HFF-Myc (cell line): ENCODE data around the gene HYDIN.
"Not testable (repeated sequence)": the region's sequence is repeated elsewhere in the genome, so short reads cannot be mapped to it uniquely, and the experiment has no call there.

Experiments used
- DNase-seq: peaks from one replicate; pipeline ENCODE4 v3.0.0-alpha.2; 2011; ENCODE audit warnings: low read depth; ENCODE audit errors: extremely low read depth
- H3K4me3 ChIP-seq: replicated peaks from 2 replicates; pipeline ENCODE4 v1.5.1; 2011; ENCODE audit warnings: low read depth, mild to moderate bottlenecking, control low read depth, low read length
- CTCF ChIP-seq: IDR thresholded peaks from 2 replicates; pipeline ENCODE4 v1.5.1; 2012; ENCODE audit warnings: mild to moderate bottlenecking, low read depth, low read length, control low read depth; ENCODE audit errors: missing control alignments

HYDIN gene

GRCh38 chr16:71188956-71189712 lies 41.4 kb downstream of the HYDIN start:
- DNase-seq = no peak
- no peak overlapping the region for H3K4me3 ChIP-seq
- TF ChIP-seq CTCF = no peak

GRCh38 chr16:71185347-71185746 lies 45.2 kb downstream of the HYDIN start:
- DNase-seq = no peak
- no peak for TF ChIP-seq CTCF
- no peak overlapping the region for H3K4me3 ChIP-seq

- no peak overlapping the region for H3K4me3 ChIP-seq
- DNase-seq = no peak
- TF ChIP-seq CTCF = no peak
Observed at GRCh38 chr16:71179569-71179968, 51.0 kb downstream of the HYDIN start.

GRCh38 chr16:71172481-71173207 lies 57.9 kb downstream of the HYDIN start:
- no peak for DNase-seq
- no peak for TF ChIP-seq CTCF
- H3K4me3 ChIP-seq = no peak overlapping the region

- not testable (repeated sequence) for H3K4me3 ChIP-seq, DNase-seq
Observed at GRCh38 chr16:71161007-71161406, 69.5 kb downstream of the HYDIN start.

GRCh38 chr16:71157278-71157677 lies 73.2 kb downstream of the HYDIN start:
- not testable (repeated sequence) for DNase-seq, H3K4me3 ChIP-seq

GRCh38 chr16:71153329-71153728 lies 77.2 kb downstream of the HYDIN start:
- DNase-seq, H3K4me3 ChIP-seq: not testable (repeated sequence)

- not testable (repeated sequence) for H3K4me3 ChIP-seq, DNase-seq
Observed at GRCh38 chr16:71151654-71152053, 78.9 kb downstream of the HYDIN start.

- not testable (repeated sequence) for H3K4me3 ChIP-seq, DNase-seq
Observed at GRCh38 chr16:71143246-71143645, 87.3 kb downstream of the HYDIN start.

- not testable (repeated sequence) for H3K4me3 ChIP-seq, DNase-seq
Observed at GRCh38 chr16:71110565-71110964, 120.0 kb downstream of the HYDIN start.

- not testable (repeated sequence) for DNase-seq, H3K4me3 ChIP-seq
Observed at GRCh38 chr16:71109656-71110208, 120.8 kb downstream of the HYDIN start.

GRCh38 chr16:71105881-71106280 lies 124.6 kb downstream of the HYDIN start:
- not testable (repeated sequence) for DNase-seq

GRCh38 chr16:71083573-71083972 lies 146.9 kb downstream of the HYDIN start:
- DNase-seq, H3K4me3 ChIP-seq: not testable (repeated sequence)

More at GRCh38 chr16:71105881-71106280, 124.6 kb downstream of the HYDIN start:
- not testable (repeated sequence) for H3K4me3 ChIP-seq
